ENCODE measurements around the gene AVPR2.
A peak's percentile ranks its signal among the peaks of the same experiment; 100 is the strongest.

The AVPR2 gene

GRCh38 chrX:153926552-153926857 is 22.0 kb downstream of the AVPR2 start:
- TF ChIP-seq, protein P1, sequence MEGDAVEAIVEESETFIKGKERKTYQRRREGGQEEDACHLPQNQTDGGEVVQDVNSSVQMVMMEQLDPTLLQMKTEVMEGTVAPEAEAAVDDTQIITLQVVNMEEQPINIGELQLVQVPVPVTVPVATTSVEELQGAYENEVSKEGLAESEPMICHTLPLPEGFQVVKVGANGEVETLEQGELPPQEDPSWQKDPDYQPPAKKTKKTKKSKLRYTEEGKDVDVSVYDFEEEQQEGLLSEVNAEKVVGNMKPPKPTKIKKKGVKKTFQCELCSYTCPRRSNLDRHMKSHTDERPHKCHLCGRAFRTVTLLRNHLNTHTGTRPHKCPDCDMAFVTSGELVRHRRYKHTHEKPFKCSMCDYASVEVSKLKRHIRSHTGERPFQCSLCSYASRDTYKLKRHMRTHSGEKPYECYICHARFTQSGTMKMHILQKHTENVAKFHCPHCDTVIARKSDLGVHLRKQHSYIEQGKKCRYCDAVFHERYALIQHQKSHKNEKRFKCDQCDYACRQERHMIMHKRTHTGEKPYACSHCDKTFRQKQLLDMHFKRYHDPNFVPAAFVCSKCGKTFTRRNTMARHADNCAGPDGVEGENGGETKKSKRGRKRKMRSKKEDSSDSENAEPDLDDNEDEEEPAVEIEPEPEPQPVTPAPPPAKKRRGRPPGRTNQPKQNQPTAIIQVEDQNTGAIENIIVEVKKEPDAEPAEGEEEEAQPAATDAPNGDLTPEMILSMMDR (IDR thresholded peaks at IDR 0.05; ENCODE audit: control insufficient read depth, insufficient read depth, low read depth, low read length, missing control alignments), result no peak
- H3K4me3 ChIP-seq (ENCODE audit: control insufficient read depth, low read depth, low read length), result no peak overlapping the region
- no peak for DNase-seq (ENCODE audit: low read depth)

DNA sequence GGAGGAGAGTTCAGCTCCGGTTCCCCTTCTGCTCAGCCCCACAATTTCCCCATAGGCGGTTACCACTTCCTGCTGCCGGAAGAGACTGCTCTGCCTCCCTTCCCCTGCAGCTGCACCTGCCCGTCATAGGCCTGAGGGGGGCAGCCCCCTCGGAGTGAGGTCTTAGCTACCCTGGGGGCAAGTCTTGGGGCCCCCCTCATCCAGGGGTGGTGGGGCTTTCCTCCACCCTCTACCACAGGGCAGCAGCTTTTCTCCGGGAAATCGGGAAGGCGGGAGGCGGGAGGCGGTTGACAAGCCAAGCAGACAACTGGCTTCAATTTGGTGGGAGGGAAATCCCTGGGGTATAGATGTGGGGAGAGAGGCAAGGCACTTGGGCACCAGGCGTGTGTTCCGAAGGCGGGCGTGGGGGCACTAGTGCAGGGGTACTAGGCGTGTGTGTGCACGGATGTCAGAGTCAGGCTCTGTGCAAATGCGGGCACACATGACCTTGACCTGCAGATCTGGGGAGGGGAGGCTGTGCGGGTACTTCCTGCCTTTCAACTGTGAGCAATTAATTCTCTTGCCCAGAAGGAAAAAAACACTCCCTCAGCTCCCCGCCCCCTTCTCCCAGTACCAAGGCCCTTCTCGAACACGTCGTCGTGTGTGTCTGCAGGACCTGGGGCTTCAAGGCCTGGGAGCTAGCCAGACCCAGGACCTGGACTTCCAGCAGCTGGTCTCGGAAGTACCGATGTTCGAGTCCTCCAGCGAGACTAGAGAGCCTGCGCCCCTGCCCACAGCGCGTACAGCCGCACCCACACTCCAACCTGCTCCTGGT is 22.6 kb downstream of the AVPR2 start:
- TF ChIP-seq, protein P1 (IDR thresholded peaks at IDR 0.05; ENCODE audit: control insufficient read depth, insufficient read depth, low read depth, low read length, missing control alignments), result no peak
- peak overlapping the region; percentile 63 for H3K4me3 ChIP-seq (ENCODE audit: control insufficient read depth, low read depth, low read length)
- no peak for DNase-seq (ENCODE audit: low read depth)

DNA sequence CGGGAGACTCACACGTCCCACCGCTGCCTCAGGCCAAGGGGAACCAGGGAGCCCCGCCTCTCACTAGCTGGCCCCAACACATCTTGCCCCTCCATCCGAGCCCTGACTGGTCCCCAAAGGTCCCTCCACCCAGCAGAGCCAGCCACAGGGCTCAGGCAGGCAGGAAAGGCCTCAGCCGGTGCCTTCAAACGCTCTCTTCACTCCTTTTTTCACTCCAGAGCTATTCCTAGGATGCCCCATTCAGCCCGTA is 23.1 kb downstream of the AVPR2 start:
- H3K4me3 ChIP-seq (ENCODE audit: control insufficient read depth, low read depth, low read length), result peak overlapping the region; percentile 63
- TF ChIP-seq, protein P1 (IDR thresholded peaks at IDR 0.05; ENCODE audit: control insufficient read depth, insufficient read depth, low read depth, low read length, missing control alignments), result no peak
- DNase-seq (ENCODE audit: low read depth), result no peak

- TF ChIP-seq, protein P1 (IDR thresholded peaks at IDR 0.05; ENCODE audit: control insufficient read depth, insufficient read depth, low read depth, low read length, missing control alignments), result peak; percentile 12
- peak overlapping the region; percentile 63 for H3K4me3 ChIP-seq (ENCODE audit: control insufficient read depth, low read depth, low read length)
- peak; percentile 91 for DNase-seq (ENCODE audit: low read depth)
These were observed 23.7 kb downstream of the AVPR2 start for GRCh38 chrX:153927922-153928760.

DNA sequence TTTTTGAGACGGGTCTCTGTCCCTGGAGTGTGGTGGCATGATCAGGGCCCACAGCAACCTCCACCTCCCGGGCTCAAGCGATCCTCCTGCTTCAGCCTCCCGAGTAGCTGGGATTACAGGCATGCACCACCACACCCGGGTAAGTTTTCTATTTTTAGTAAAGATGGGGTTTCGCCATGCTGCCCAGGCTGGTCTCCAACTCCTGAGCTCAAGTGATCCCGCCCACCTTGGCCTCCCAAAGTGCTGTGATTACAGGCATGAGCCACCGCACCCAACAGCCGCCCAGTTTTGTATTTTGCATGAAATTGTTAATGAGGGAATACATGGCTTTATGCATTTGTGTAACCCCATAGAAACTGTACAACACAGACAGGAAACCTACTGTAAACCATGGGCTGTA is 24.4 kb downstream of the AVPR2 start:
- DNase-seq (ENCODE audit: low read depth), result no peak
- TF ChIP-seq, protein P1 (IDR thresholded peaks at IDR 0.05; ENCODE audit: control insufficient read depth, insufficient read depth, low read depth, low read length, missing control alignments), result no peak
- H3K4me3 ChIP-seq (ENCODE audit: control insufficient read depth, low read depth, low read length), result no peak overlapping the region

GRCh38 chrX:153929576-153929975 is 25.1 kb downstream of the AVPR2 start:
- no peak overlapping the region for H3K4me3 ChIP-seq (ENCODE audit: control insufficient read depth, low read depth, low read length)
- DNase-seq (ENCODE audit: low read depth), result no peak
- TF ChIP-seq, protein P1 (IDR thresholded peaks at IDR 0.05; ENCODE audit: control insufficient read depth, insufficient read depth, low read depth, low read length, missing control alignments), result no peak
